22Rv1 (cell line): ENCODE measurements around the gene EGR1.

Experiments used
- ZFX ChIP-seq: fragments of 450-650 bp; IDR thresholded peaks from 2 replicates; pipeline ENCODE4 v1.6.1; 2017; ENCODE audit warnings: antibody characterized with exemption, borderline replicate concordance
- TF ChIP-seq, protein P1 (sequence below): fragments of 450-650 bp; IDR thresholded peaks from 2 replicates; pipeline ENCODE4 v1.5.1; 2017; ENCODE audit warnings: mild to moderate bottlenecking

DNA sequence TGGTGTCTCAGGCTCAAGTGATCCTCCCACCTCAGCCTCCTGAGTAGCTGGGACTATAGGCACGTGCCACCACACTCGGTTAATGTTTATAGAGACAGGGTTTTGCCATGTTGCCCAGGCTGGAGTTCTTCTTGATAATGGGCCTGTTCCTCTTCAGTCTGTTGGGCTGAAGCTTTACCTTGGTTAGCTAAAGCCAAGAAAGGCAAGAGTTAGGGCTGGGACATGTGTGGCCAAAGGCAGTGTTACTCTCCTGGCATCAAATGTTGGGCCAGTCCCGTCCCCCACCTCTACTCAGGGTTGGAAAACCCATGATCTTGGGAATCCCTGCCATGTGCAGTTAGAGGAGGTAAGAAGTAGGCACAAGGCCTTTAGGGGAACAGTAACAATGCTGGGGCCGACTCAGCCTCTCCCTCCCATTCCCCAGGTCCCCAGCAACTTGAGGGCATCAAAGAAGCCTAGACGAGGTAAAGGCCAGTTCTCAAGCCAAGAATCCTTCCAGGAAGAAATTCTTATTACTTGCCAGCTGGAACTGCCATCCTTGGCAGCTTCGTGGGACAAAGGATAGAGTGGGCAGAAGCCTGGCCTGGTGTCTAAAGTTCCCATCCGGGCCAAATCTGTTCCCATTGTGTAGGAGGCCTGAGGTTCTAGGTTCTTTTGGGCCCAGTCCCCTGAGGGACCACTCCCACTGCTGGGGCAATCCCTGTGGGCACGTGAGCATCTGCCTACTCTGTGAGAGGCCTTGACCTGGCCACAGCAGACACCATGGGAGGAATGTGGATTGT lies 4.5 kb downstream of the EGR1 start:
- TF ChIP-seq ZFX: no peak
- TF ChIP-seq, protein P1, sequence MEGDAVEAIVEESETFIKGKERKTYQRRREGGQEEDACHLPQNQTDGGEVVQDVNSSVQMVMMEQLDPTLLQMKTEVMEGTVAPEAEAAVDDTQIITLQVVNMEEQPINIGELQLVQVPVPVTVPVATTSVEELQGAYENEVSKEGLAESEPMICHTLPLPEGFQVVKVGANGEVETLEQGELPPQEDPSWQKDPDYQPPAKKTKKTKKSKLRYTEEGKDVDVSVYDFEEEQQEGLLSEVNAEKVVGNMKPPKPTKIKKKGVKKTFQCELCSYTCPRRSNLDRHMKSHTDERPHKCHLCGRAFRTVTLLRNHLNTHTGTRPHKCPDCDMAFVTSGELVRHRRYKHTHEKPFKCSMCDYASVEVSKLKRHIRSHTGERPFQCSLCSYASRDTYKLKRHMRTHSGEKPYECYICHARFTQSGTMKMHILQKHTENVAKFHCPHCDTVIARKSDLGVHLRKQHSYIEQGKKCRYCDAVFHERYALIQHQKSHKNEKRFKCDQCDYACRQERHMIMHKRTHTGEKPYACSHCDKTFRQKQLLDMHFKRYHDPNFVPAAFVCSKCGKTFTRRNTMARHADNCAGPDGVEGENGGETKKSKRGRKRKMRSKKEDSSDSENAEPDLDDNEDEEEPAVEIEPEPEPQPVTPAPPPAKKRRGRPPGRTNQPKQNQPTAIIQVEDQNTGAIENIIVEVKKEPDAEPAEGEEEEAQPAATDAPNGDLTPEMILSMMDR: no peak
